ENCODE measurements around the gene HOXA5. TPM values are rescaled to one million over a fixed set of nuclear protein-coding genes. Genes with fewer than 3 reads are reported as not detected.

Gene HOXA5
- total RNA-seq, 2 donors from 2014 or later, result 0.33 to 0.64 TPM

DNA sequence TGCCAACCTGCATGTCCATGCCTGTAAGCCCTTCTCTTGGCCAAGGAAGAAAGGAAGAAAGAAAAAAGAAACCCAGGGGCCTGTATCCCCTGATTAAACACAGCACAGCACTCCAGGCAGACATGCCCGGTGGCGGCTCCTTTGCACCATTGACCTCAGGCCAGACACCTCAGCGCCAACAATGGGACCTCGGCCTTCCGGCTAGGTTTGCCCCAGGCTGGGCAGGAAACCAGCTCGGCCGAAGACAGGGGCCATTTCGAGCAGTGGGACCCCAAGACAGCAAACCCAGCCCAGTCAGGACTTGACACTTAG is 27.8 kb upstream of the HOXA5 start:
- peak overlapping the region; percentile 84 for H3K4me3 Mint-ChIP-seq

DNA sequence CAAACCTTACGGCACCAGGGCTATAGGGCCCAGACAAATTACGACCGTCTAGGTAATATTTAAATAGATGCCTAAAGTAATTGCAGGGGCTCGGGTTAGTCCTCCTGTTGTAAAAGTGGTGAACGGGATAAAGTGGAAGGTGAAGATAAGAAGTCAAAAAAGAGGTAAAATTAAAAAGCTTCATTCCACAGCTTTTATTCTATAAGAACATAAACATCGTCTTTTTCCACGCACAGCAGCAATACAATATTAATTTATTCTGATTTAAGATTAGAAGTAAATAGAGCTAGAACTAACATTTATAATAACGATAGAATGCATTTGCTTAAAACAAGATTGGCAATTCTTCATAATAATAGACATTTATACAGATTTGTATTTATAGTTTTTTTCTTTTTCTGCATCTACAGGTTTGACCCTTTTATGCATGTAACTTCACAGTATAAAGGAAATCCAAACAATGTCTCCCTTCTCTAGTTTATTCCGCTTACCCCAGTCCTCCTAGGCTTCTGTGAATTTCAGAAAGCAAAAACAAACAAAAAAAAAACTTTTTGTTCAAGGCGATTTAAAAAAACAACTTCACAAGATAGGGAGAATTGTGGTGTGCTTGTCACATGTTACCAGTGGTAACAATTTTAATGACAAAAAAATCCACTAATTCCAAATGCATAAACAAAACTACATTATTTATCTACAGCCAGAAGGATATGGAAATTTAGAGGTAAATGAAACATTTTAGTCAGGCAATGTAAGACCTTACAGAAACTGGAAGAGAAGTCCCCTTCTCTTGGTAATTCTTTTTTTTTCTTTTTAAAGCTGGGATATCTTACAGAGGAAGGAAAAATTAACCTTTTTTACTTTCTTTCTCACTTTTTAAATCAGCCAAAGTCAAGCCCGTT is 27.2 kb upstream of the HOXA5 start:
- Mint-ChIP-seq H3K9me3 (no peaks in the 10 kb centered on the region), H3K4me3 (peak overlapping the region; percentile 84), H3K27me3 (peaks cover 41 to 53% of the 10 kb centered on the region in 2 donors), H3K36me3 (peaks cover 12% of the 10 kb centered on the region), H3K4me1 (ENCODE audit: low read depth in 2 of 2) (peaks cover 27 to 40% of the 10 kb centered on the region in 2 donors), H3K27ac (peak overlapping the region in 1 of 2 donors; percentile 67)
- ATAC-seq (no peak), DNase-seq (ENCODE audit: low spot score) (no peak)

More for the DNA sequence above, 27.8 kb upstream of the HOXA5 start:
- Mint-ChIP-seq H3K36me3 (peaks cover 12% of the 10 kb centered on the region), H3K9me3 (no peaks in the 10 kb centered on the region), H3K4me1 (ENCODE audit: low read depth in 2 of 2) (peaks cover 24 to 38% of the 10 kb centered on the region in 2 donors), H3K27me3 (peaks cover 42 to 49% of the 10 kb centered on the region in 2 donors), H3K27ac (peak overlapping the region in 1 of 2 donors; percentile 67)
- DNase-seq (ENCODE audit: low spot score) (no peak), ATAC-seq (no peak)

- ATAC-seq, result no peak
- Mint-ChIP-seq H3K27ac (no peak overlapping the region), H3K4me1 (ENCODE audit: low read depth in 2 of 2) (peaks cover 28 to 42% of the 10 kb centered on the region in 2 donors), H3K36me3 (peaks cover 12% of the 10 kb centered on the region), H3K9me3 (no peaks in the 10 kb centered on the region), H3K27me3 (peaks cover 42 to 55% of the 10 kb centered on the region in 2 donors), H3K4me3 (peak overlapping the region; percentile 90)
- DNase-seq (ENCODE audit: low spot score), result peak; percentile 44
These were observed 26.4 kb upstream of the HOXA5 start for GRCh38 chr7:27169658-27170425.

DNA sequence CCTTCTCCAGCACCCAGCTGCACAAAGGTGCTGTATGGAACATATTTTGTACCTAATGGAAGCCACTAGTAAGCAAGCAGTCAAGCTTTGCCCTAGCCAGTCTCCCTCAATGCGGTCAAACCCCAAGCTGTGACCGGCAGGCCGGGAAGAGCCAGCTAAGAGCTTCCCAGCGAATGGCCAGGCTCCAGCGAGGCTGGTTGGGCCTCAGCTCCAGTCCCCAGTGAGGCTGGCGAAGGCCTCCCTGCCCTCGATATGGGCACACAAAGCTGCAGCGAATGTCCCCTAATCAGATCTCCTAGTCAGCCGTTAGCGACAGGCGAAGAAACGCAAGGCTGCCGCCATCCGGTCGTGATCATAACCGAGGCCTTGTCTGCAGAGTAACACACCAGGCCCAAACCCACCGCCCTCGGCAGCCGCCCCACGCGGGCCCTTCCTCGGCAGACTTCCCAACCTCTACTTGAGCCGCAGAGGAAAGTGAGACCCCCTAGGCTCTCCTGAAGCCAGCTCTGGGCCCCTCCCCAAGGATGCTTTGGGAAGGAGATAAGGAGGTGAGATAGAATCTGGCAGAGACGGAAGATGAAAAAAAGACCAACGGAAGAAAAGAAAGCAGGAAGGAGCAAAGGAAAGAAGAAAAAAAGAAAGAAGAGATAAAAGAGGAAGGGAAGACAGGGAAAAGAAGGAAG is 24.9 kb upstream of the HOXA5 start:
- Mint-ChIP-seq H3K9me3 (no peaks in the 10 kb centered on the region), H3K27me3 (peaks cover 53 to 64% of the 10 kb centered on the region in 2 donors), H3K27ac (peak overlapping the region; percentile 16 to 74), H3K4me3 (peak overlapping the region; percentile 90), H3K36me3 (peaks cover 12% of the 10 kb centered on the region), H3K4me1 (ENCODE audit: low read depth in 2 of 2) (peaks cover 38 to 51% of the 10 kb centered on the region in 2 donors)
- DNase-seq (ENCODE audit: low spot score), result no peak
- ATAC-seq, result peak in 1 of 2 donors; percentile 35

GRCh38 chr7:27167916-27168264 is 24.4 kb upstream of the HOXA5 start:
- peak overlapping the region; percentile 90 for H3K4me3 Mint-ChIP-seq
- ATAC-seq (no peak), DNase-seq (ENCODE audit: low spot score) (no peak)
- no peaks in the 10 kb centered on the region for H3K9me3 Mint-ChIP-seq
- peak overlapping the region in 1 of 2 donors; percentile 74 for H3K27ac Mint-ChIP-seq
- H3K4me1 Mint-ChIP-seq (ENCODE audit: low read depth in 2 of 2), result peaks cover 38 to 52% of the 10 kb centered on the region in 2 donors
- H3K27me3 Mint-ChIP-seq, result peaks cover 55 to 69% of the 10 kb centered on the region in 2 donors
- peaks cover 12% of the 10 kb centered on the region for H3K36me3 Mint-ChIP-seq

- ATAC-seq, result no peak
- Mint-ChIP-seq H3K27ac (peak overlapping the region in 1 of 2 donors; percentile 74), H3K4me3 (peak overlapping the region; percentile 77), H3K9me3 (no peaks in the 10 kb centered on the region), H3K27me3 (peaks cover 56 to 64% of the 10 kb centered on the region in 2 donors), H3K4me1 (ENCODE audit: low read depth in 2 of 2) (peaks cover 31 to 44% of the 10 kb centered on the region in 2 donors), H3K36me3 (peaks cover 8% of the 10 kb centered on the region)
- DNase-seq (ENCODE audit: low spot score), result no peak
These were observed 23.3 kb upstream of the HOXA5 start for GRCh38 chr7:27166531-27167505.

GRCh38 chr7:27165996-27166530 is 22.6 kb upstream of the HOXA5 start:
- H3K27ac Mint-ChIP-seq, result peak overlapping the region in 1 of 2 donors; percentile 47
- H3K4me3 Mint-ChIP-seq, result peak overlapping the region; percentile 75
- ATAC-seq, result no peak
- H3K9me3 Mint-ChIP-seq, result no peaks in the 10 kb centered on the region
- peaks cover 6% of the 10 kb centered on the region for H3K36me3 Mint-ChIP-seq
- H3K4me1 Mint-ChIP-seq (ENCODE audit: low read depth in 2 of 2), result peaks cover 28 to 36% of the 10 kb centered on the region in 2 donors
- peaks cover 52 to 56% of the 10 kb centered on the region in 2 donors for H3K27me3 Mint-ChIP-seq
- peak; percentile 53 for DNase-seq (ENCODE audit: low spot score)

DNA sequence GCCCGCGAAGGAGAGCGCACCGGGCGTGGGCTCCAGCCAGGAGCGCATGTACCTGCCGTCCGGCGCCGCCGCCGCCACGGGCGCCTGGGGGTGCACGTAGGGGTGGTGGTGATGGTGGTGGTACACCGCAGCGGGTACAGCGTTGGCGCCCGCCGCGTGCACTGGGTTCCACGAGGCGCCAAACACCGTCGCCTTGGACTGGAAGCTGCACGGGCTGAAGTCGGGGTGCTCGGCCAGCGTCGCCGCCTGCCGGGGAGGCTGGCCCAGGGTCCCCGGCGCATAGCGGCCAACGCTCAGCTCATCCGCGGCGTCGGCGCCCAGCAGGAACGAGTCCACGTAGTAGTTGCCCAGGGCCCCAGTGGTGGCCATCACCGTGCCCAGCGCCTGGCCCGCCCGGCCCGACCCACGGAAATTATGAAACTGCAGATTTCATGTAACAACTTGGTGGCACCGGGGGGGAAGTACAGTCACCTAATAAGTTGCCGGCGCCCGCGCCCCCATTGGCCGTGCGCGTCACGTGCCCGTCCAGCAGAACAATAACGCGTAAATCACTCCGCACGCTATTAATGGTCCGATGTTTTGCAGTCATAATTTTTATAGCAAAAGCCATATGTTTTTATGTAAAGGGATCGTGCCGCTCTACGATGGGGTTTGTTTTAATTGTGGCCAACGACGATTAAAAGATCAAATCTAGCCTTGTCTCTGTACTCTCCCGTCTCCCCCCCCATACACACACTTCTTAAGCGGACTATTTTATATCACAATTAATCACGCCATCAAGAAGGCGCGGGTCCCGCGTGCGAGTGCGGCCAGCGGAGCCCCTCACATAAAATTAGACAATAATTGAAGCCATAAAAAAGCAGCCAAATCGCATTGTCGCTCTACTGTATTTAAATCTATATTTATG is 21.9 kb upstream of the HOXA5 start, which contains the start of gene HOXA9:
Gene HOXA9, minus strand, starts transcription at position 449 of the 907 bp plus-strand sequence. Its CDS starts 80 bp downstream, at position 369.
- Mint-ChIP-seq H3K9me3 (no peaks in the 10 kb centered on the region), H3K27me3 (peaks cover 48 to 49% of the 10 kb centered on the region in 2 donors), H3K27ac (peak within 1 kb of the TSS in 1 of 2 donors; percentile 47), H3K4me3 (peak within 1 kb of the TSS; percentile 75), H3K36me3 (peaks cover 6% of the 10 kb centered on the region), H3K4me1 (ENCODE audit: low read depth in 2 of 2) (peaks cover 29% of the 10 kb centered on the region in 2 donors)
- ATAC-seq, result peak; percentile 53 to 58
- DNase-seq (ENCODE audit: low spot score), result peak; percentile 62

GRCh38 chr7:27164367-27165088 is 21.0 kb upstream of the HOXA5 start:
- Mint-ChIP-seq H3K27me3 (peaks cover 49 to 52% of the 10 kb centered on the region in 2 donors), H3K4me3 (peak overlapping the region; percentile 71), H3K4me1 (ENCODE audit: low read depth in 2 of 2) (peaks cover 32% of the 10 kb centered on the region in 2 donors), H3K27ac (no peak overlapping the region), H3K36me3 (peaks cover 6% of the 10 kb centered on the region), H3K9me3 (no peaks in the 10 kb centered on the region)
- DNase-seq (ENCODE audit: low spot score), result peak; percentile 56
- ATAC-seq, result peak in 1 of 2 donors; percentile 4

DNA sequence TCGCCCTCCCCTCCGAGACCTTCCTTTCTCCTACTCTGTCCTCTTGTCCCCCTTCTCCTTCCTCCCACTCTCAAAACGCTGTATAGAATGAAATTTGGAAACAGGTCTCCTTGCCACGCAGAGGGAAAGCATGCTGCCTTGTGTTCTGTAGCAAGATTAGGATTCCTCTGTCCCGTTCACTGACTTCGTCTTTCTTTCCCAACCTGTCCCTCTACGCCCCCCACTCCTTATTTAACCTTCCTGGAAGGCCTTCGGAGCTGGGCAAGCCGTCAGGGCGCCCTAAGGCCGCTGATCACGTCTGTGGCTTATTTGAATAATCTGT is 20.5 kb upstream of the HOXA5 start:
- peaks cover 53 to 55% of the 10 kb centered on the region in 2 donors for H3K27me3 Mint-ChIP-seq
- H3K4me3 Mint-ChIP-seq, result peak overlapping the region; percentile 71
- DNase-seq (ENCODE audit: low spot score), result no peak
- H3K27ac Mint-ChIP-seq, result no peak overlapping the region
- peaks cover 6% of the 10 kb centered on the region for H3K36me3 Mint-ChIP-seq
- peaks cover 32 to 33% of the 10 kb centered on the region in 2 donors for H3K4me1 Mint-ChIP-seq (ENCODE audit: low read depth in 2 of 2)
- ATAC-seq, result no peak
- no peaks in the 10 kb centered on the region for H3K9me3 Mint-ChIP-seq
